ENCODE data around the gene CLDN20. TPM values are rescaled to one million over a fixed set of nuclear protein-coding genes. Genes with fewer than 3 reads are reported as not detected.
A peak's percentile ranks its signal among the peaks of the same experiment; 100 is the strongest.
"Not testable (repeated sequence)": the region's sequence is repeated elsewhere in the genome, so short reads cannot be mapped to it uniquely, and the experiment has no call there.

CLDN20 gene
- total RNA-seq, 3 donors from 2014 or later (not counting 1 experiment from before 2014, with no cell fraction given), result not detected

DNA sequence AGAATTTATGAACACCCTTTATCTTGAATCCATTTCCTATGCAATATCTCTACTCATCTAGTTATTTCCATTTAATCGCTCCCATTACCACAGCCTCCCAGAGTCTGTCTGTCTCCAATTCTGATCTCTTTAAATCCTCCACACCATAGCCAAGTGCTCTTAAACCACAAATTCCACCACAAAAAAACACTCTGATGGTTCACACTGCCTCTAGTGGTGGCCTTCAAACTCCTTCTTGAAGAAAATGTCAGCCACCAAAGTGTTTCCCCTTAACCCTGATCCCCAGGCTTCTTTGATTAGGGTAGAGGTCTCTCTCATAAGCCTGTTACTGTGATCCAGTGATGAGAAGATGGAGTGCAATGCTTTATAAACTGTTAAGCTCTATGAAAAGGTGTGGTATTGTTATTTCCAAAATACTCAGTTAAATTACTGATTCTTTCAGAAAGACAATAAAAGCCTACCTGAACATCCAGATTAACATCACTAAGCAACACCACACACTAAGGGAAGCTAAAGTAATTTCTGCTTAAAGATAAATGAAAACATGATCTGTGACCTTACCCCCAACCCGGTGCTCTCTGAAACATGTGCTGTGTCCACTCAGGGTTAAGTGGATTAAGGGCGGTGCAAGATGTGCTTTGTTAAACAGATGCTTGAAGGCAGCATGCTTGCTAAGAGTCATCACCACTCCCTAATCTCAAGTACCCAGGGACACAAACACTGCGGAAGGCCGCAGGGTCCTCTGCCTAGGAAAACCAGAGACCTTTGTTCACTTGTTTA lies 4.5 kb downstream of the CLDN20 start:
- not testable (repeated sequence) for H3K4me3 Mint-ChIP-seq, H3K9me3 Mint-ChIP-seq

DNA sequence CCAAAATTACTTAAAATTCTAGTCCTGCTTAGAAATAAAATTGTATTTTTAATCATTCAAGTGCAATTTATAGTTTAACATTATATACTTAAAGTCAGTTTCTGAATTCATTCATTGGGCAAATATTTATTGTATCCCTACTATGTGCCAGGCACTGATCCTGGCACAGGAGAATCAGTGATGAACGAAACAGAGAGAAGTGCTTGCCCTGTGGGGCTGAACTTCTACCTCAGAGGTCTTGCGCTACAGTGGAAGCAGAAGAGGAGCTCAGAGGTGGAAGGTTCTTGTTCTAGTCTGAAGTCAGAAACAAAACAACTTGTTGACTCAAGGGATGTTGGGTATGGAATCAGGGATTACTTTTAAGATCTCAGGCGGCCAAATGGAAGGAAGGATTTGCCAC lies 6.0 kb downstream of the CLDN20 start:
- Mint-ChIP-seq H3K27me3 (ENCODE audit: low read depth in 2 of 2) (no peaks in the 10 kb centered on the region), H3K4me3 (no peak overlapping the region), H3K4me1 (peaks cover 6 to 11% of the 10 kb centered on the region in 2 donors), H3K27ac (no peak overlapping the region), H3K36me3 (no peaks in the 10 kb centered on the region), H3K9me3 (no peaks in the 10 kb centered on the region)
- intact Hi-C loops (cut with micrococcal nuclease), result no loop called here
- Histone ChIP-seq H3K27me3 (ENCODE audit: control insufficient read depth, insufficient read depth, low read length) (no peaks in the 10 kb centered on the region), H3K27ac (ENCODE audit: low read length) (no peak overlapping the region), H3K9me3 (ENCODE audit: control insufficient read depth, insufficient read depth, low read length) (no peaks in the 10 kb centered on the region), H3K4me3 (ENCODE audit: low read length) (no peak overlapping the region), H3K4me1 (ENCODE audit: control insufficient read depth, insufficient read depth, low read length) (no peaks in the 10 kb centered on the region), H3K36me3 (ENCODE audit: control insufficient read depth, insufficient read depth, low read length) (peaks cover 21% of the 10 kb centered on the region)
- WGBS (ENCODE audit: insufficient coverage), result 99% methylated on average over 3 of the region's 3 CpGs
- no peak for ATAC-seq
- no peak for DNase-seq
- TF ChIP-seq, protein P1, sequence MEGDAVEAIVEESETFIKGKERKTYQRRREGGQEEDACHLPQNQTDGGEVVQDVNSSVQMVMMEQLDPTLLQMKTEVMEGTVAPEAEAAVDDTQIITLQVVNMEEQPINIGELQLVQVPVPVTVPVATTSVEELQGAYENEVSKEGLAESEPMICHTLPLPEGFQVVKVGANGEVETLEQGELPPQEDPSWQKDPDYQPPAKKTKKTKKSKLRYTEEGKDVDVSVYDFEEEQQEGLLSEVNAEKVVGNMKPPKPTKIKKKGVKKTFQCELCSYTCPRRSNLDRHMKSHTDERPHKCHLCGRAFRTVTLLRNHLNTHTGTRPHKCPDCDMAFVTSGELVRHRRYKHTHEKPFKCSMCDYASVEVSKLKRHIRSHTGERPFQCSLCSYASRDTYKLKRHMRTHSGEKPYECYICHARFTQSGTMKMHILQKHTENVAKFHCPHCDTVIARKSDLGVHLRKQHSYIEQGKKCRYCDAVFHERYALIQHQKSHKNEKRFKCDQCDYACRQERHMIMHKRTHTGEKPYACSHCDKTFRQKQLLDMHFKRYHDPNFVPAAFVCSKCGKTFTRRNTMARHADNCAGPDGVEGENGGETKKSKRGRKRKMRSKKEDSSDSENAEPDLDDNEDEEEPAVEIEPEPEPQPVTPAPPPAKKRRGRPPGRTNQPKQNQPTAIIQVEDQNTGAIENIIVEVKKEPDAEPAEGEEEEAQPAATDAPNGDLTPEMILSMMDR (IDR thresholded peaks at IDR 0.05), result no peak

More for the DNA sequence above, 4.5 kb downstream of the CLDN20 start:
- H3K27me3 ChIP-seq (ENCODE audit: control insufficient read depth, insufficient read depth, low read length); H3K27ac Mint-ChIP-seq; H3K4me1 Mint-ChIP-seq; H3K36me3 Mint-ChIP-seq; H3K4me1 ChIP-seq (ENCODE audit: control insufficient read depth, insufficient read depth, low read length); intact Hi-C loops (cut with micrococcal nuclease); H3K4me3 ChIP-seq (ENCODE audit: low read length); H3K9me3 ChIP-seq (ENCODE audit: control insufficient read depth, insufficient read depth, low read length); H3K27ac ChIP-seq (ENCODE audit: low read length); H3K27me3 Mint-ChIP-seq (ENCODE audit: low read depth in 2 of 2): not testable (repeated sequence)
- DNase-seq (peak in 1 of 2 donors; percentile 57), ATAC-seq (peak; percentile 60 to 70 (median 64))
- TF ChIP-seq, protein P1 (IDR thresholded peaks at IDR 0.05), result peak; percentile 32
- H3K36me3 ChIP-seq (ENCODE audit: control insufficient read depth, insufficient read depth, low read length), result peaks cover 21% of the 10 kb centered on the region
- WGBS (ENCODE audit: insufficient coverage), result 94% methylated on average over 2 of the region's 5 CpGs

DNA sequence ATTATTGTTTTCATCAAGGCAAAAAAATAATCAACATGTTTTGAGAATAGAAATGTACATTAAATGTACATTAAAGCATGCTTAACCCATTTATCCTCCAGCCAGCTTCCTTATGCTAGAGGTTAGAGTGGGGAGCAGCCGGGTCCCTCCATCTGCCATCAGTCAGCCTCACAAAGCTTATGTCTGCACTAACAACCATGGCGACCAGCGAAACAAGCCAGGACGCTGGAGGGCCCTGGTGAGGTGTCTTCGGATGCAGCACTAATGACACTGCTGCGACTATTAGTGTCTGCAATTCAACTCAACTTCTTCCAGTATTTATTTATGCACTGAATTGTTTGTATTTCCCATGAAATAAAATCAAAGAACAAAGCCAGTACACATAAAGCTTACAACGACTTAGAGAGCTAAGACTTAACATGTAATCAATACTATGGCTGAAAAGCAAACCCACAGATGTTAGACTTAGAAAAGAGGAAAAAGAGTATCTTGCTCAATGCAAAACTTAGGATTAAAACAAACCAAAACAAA lies 6.8 kb downstream of the CLDN20 start:
- TF ChIP-seq, protein P1 (IDR thresholded peaks at IDR 0.05), result no peak
- Mint-ChIP-seq H3K36me3 (no peaks in the 10 kb centered on the region), H3K27ac (no peak overlapping the region), H3K27me3 (ENCODE audit: low read depth in 2 of 2) (no peaks in the 10 kb centered on the region), H3K4me1 (peaks cover 6 to 11% of the 10 kb centered on the region in 2 donors), H3K9me3 (no peaks in the 10 kb centered on the region), H3K4me3 (no peak overlapping the region)
- no peak for ATAC-seq
- H3K9me3 ChIP-seq (ENCODE audit: control insufficient read depth, insufficient read depth, low read length), result no peaks in the 10 kb centered on the region
- H3K27me3 ChIP-seq (ENCODE audit: control insufficient read depth, insufficient read depth, low read length), result no peaks in the 10 kb centered on the region
- WGBS (ENCODE audit: insufficient coverage), result 88% methylated on average over 5 of the region's 7 CpGs
- no peak overlapping the region for H3K4me3 ChIP-seq (ENCODE audit: low read length)
- peaks cover 16% of the 10 kb centered on the region for H3K36me3 ChIP-seq (ENCODE audit: control insufficient read depth, insufficient read depth, low read length)
- no peak for DNase-seq
- H3K27ac ChIP-seq (ENCODE audit: low read length), result no peak overlapping the region
- H3K4me1 ChIP-seq (ENCODE audit: control insufficient read depth, insufficient read depth, low read length), result no peaks in the 10 kb centered on the region
- intact Hi-C loops (cut with micrococcal nuclease), result no loop called here

All from natural killer cell (primary cell).